GM12878 (cell line): ENCODE results near the gene TANC1. TPM values are rescaled to one million over a fixed set of nuclear protein-coding genes. Genes with fewer than 3 reads are reported as not detected.

ENCODE experiments used
- ATAC-seq: fragments of 200-7000 bp; cut with Tn5 transposase; 3 replicates; pipeline ENCODE4 v1.9.1; 2020; ENCODE audit warnings: mild to moderate bottlenecking, moderate library complexity
- BruUV-seq: library from RNA; stranded (reverse); fragments of 400-500 nt; replicated peaks from 2 replicates; lab custom pipeline; 2021; lab: Mats Ljungman, UMichigan
- CTCF ChIA-PET: fragments of 300-600 bp; sonication (Branson Sonifier 250); formaldehyde crosslinking; extraction: SDS; loops from one replicate; lab custom pipeline; 2021; ENCODE audit warnings: inconsistent platforms; lab: Yijun Ruan, JAX
- POLR2A ChIA-PET: fragments of 350-600 bp; formaldehyde crosslinking; extraction: SDS; loops from one replicate; lab custom pipeline; 2021; ENCODE audit warnings: inconsistent platforms; lab: Charles Lee
- RAD21 ChIA-PET: fragments of 300-600 bp; sonication (Branson Sonifier 250); formaldehyde crosslinking; loops from one replicate; lab custom pipeline; 2023; ENCODE audit warnings: antibody characterized with exemption; ENCODE audit not compliant: unreplicated experiment; lab: Charles Lee
- SMC1A ChIA-PET: fragments of 300-600 bp; sonication (Branson Sonifier 250); formaldehyde crosslinking; loops from one replicate; lab custom pipeline; 2023; ENCODE audit not compliant: unreplicated experiment, uncharacterized antibody; lab: Charles Lee
- DNase-seq: peaks from one replicate; pipeline ENCODE4 v3.0.0-alpha.2; 2011; ENCODE audit warnings: low read depth, low spot score
- FAIRE-seq: peaks from 3 replicates; lab custom pipeline; 2011; peaks lifted over from hg19 to GRCh38; lab: Jason Lieb, UNC
- H2AFZ ChIP-seq: 2 replicates; pipeline ENCODE4 v1.6.0; 2011; ENCODE audit warnings: low read depth, low read length, control low read depth; ENCODE audit not compliant: control insufficient read depth
- H3K27ac ChIP-seq: 2 replicates; pipeline ENCODE4 v1.5.1; 2011; ENCODE audit warnings: control low read depth; ENCODE audit not compliant: control insufficient read depth, insufficient read depth
- H3K27me3 ChIP-seq, 2 experiments: replicated peaks in 1 of 2; 2 replicates each; pipeline versions ENCODE4 v1.6.0 to v1.6.1; 2011; ENCODE audit warnings: low read length in 1 of 2; ENCODE audit not compliant: control insufficient read depth in 2 of 2, insufficient read depth in 2 of 2
- H3K36me3 ChIP-seq, 2 experiments: 2 replicates each; pipeline ENCODE4 v1.5.1; 2011; ENCODE audit warnings: low read length in 1 of 2; ENCODE audit not compliant: control insufficient read depth in 2 of 2, insufficient read depth in 2 of 2
- H3K4me1 ChIP-seq: 2 replicates; pipeline ENCODE4 v1.6.1; 2011; ENCODE audit warnings: mild to moderate bottlenecking, low read length, moderate library complexity, mixed read lengths; ENCODE audit not compliant: control insufficient read depth, insufficient read depth
- H3K4me2 ChIP-seq: 2 replicates; pipeline ENCODE4 v1.6.0; 2011; ENCODE audit warnings: control low read depth; ENCODE audit not compliant: control insufficient read depth, insufficient read depth
- H3K4me3 ChIP-seq: fragments of 200-600 bp; sonication (generic); 2 replicates; pipeline ENCODE4 v1.5.1; 2016
- H3K79me2 ChIP-seq: 2 replicates; pipeline ENCODE4 v1.6.0; 2011; ENCODE audit warnings: low read length; ENCODE audit not compliant: control insufficient read depth, insufficient read depth
- H3K9ac ChIP-seq: 2 replicates; pipeline ENCODE4 v1.8.0; 2011; ENCODE audit warnings: low read length, control low read depth, mixed read lengths; ENCODE audit not compliant: control insufficient read depth, insufficient read depth
- H3K9me3 ChIP-seq: replicated peaks from 3 replicates; pipeline ENCODE4 v1.5.1; 2011; ENCODE audit warnings: mild to moderate bottlenecking, low read length; ENCODE audit not compliant: control insufficient read depth, insufficient read depth
- H4K20me1 ChIP-seq: 2 replicates; pipeline ENCODE4 v1.6.0; 2011; ENCODE audit not compliant: control insufficient read depth, insufficient read depth
- BMI1 ChIP-seq: fragments of 450-650 bp; IDR thresholded peaks from 2 replicates; pipeline ENCODE4 v1.6.1; 2016; ENCODE audit warnings: mild to moderate bottlenecking, moderate library complexity, borderline replicate concordance
- CHD2 ChIP-seq: IDR thresholded peaks from 2 replicates; pipeline ENCODE4 v1.6.1; 2011; ENCODE audit warnings: low read depth, low read length, improper control_type of control experiment, borderline replicate concordance
- EZH2 ChIP-seq: IDR thresholded peaks from 2 replicates; pipeline ENCODE4 v1.6.1; 2012; ENCODE audit warnings: low read depth, mild to moderate bottlenecking, control low read depth, inconsistent platforms, low read length, borderline replicate concordance; ENCODE audit not compliant: control insufficient read depth
- FOS ChIP-seq: IDR thresholded peaks from 3 replicates; pipeline ENCODE4 v1.6.1; 2011; ENCODE audit warnings: borderline replicate concordance; ENCODE audit not compliant: insufficient read length; ENCODE audit errors: extremely low read depth
- HCFC1 ChIP-seq: fragments of 150-350 bp; IDR thresholded peaks from 2 replicates; pipeline ENCODE4 v1.6.1; 2014; ENCODE audit warnings: low read length
- NBN ChIP-seq: fragments of 450-650 bp; IDR thresholded peaks from 2 replicates; pipeline ENCODE4 v1.6.1; 2016
- RB1 ChIP-seq: fragments of 450-650 bp; formaldehyde crosslinking; IDR thresholded peaks from 2 replicates; pipeline ENCODE4 v1.6.1; 2017; ENCODE audit warnings: mild to moderate bottlenecking, borderline replicate concordance
- SMARCA5 ChIP-seq: fragments of 450-650 bp; IDR thresholded peaks from 2 replicates; pipeline ENCODE4 v1.6.1; 2017; ENCODE audit warnings: mild to moderate bottlenecking
- SUPT20H ChIP-seq: IDR thresholded peaks from 2 replicates; pipeline ENCODE4 v1.6.1; 2011; ENCODE audit warnings: low read depth, mild to moderate bottlenecking, low read length, moderate library complexity, borderline replicate concordance; ENCODE audit not compliant: control insufficient read depth
- SUZ12 ChIP-seq: fragments of 200-600 bp; sonication (generic); IDR thresholded peaks from one replicate; pipeline ENCODE4 v1.6.1; 2018; ENCODE audit warnings: antibody characterized with exemption, mild to moderate bottlenecking; ENCODE audit not compliant: unreplicated experiment
- TAF1 ChIP-seq: IDR thresholded peaks from 2 replicates; pipeline ENCODE4 v1.6.1; 2011; ENCODE audit warnings: mild to moderate bottlenecking, low read depth, low read length, borderline replicate concordance
- TCF7 ChIP-seq: IDR thresholded peaks from 2 replicates; pipeline ENCODE4 v1.6.1; 2014; ENCODE audit warnings: antibody characterized with exemption, borderline replicate concordance
- ZSCAN29 ChIP-seq: fragments of 450-650 bp; IDR thresholded peaks from 2 replicates; pipeline ENCODE4 v1.6.1; 2017; ENCODE audit warnings: mild to moderate bottlenecking, moderate library complexity
- WGBS: methylation state at CpG from one replicate; pipeline ENCODE4 v1.1.6; 2016; ENCODE audit warnings: low lambda C conversion rate; ENCODE audit not compliant: insufficient replicate concordance, insufficient coverage; ENCODE audit errors: missing lambda C conversion rate; 5-methylcytosine and 5-hydroxymethylcytosine counted together
- in situ Hi-C: fragments of 300-500 bp; cut with MboI; formaldehyde crosslinking; loops from 9 replicates; pipeline ENCODE4 v1.14.3; 2018; ENCODE audit warnings: mixed read lengths
- intact Hi-C: fragments of 100-400 bp; cut with micrococcal nuclease; formaldehyde crosslinking; loops from one replicate; pipeline ENCODE4 v1.14.2; 2022; ENCODE audit not compliant: unreplicated experiment
- polyA plus RNA-seq, 11 experiments: library from polyadenylated mRNA; depleted of rRNA in 4 of 11; unstranded in 6 of 11; stranded (reverse) in 5 of 11; fragments of >200 nt; fragmentation: Nextera tagmentation in 4 of 11; fragmentation: Illumina TruSeq in 1 of 11; extraction: Ambion mirVana in 4 of 11; extraction: Trizol in 1 of 11; gene quantifications; 1 replicate in 1 of 11; 2 replicates in 10 of 11; pipeline versions ENCODE4 v1.2.1 to v1.2.3, GENCODE V29; 2011 to 2016; ENCODE audit warnings: inconsistent platforms in 2 of 11, missing spikeins in 2 of 11, low read depth in 1 of 11
- total RNA-seq, 4 experiments: library from RNA; depleted of rRNA in 3 of 4; stranded (reverse); fragments of >200 nt in 3 of 4; fragmentation: Illumina TruSeq in 1 of 4; extraction: Trizol in 1 of 4; gene quantifications; 2 replicates each; pipeline versions ENCODE4 v1.2.1 to v1.2.3, GENCODE V29; 2013 to 2021
- TF ChIP-seq, protein P1 (sequence below): fragments of 450-650 bp; formaldehyde crosslinking; IDR thresholded peaks from 2 replicates; pipeline ENCODE4 v1.4.0; 2022; ENCODE audit warnings: mild to moderate bottlenecking, moderate library complexity
- TF ChIP-seq, protein P2 (sequence below): IDR thresholded peaks from 2 replicates; pipeline ENCODE4 v1.6.1; 2012; ENCODE audit warnings: low read depth, low read length, improper control_type of control experiment
- TF ChIP-seq, protein P3 (sequence below): IDR thresholded peaks from 2 replicates; pipeline ENCODE4 v1.6.1; 2011; ENCODE audit warnings: low read depth, mild to moderate bottlenecking, low read length, moderate library complexity, borderline replicate concordance; ENCODE audit errors: extremely low read depth
- TF ChIP-seq, protein P4 (sequence below): fragments of 450-650 bp; IDR thresholded peaks from 2 replicates; pipeline ENCODE4 v1.6.1; 2017; ENCODE audit warnings: mild to moderate bottlenecking

TANC1 gene
- total and polyA plus RNA-seq, 10 of the 15 experiments (the other 5 are each of a cell fraction or from before 2014, with no cell fraction given): 0.05 to 5.0 (median 0.34) TPM

DNA sequence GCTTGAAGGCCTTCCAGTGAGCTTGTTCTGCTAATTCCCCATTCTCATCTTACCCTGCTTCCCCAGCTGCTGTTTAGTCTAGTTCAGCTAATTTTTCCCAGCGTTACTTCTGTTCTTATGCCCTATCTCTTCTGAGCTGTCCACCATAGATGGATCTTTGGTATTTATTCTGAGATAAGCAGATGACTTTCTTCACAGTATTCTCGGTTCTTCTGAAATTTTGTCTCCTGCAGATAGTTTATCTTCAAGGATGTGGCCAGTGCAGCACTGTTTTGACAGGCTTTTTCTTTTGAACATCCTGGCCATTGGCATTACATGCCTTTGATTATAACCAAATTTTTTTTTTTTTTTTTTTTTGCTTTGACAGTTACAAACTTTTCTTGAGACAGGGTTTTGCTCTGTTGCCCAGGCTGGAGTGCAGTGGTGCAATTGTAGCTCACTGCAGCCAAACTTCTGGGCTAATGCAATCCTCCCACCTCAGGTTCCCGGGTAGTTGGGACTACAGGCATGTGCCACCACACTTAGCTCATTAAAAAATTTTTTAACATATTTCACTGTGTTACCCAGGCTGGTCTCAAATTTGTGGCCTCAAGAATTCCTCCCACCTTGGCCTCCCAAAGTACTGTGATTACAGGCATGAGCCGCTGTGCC is 183.8 kb downstream of the TANC1 start (continued):
- TF ChIP-seq, protein P1, sequence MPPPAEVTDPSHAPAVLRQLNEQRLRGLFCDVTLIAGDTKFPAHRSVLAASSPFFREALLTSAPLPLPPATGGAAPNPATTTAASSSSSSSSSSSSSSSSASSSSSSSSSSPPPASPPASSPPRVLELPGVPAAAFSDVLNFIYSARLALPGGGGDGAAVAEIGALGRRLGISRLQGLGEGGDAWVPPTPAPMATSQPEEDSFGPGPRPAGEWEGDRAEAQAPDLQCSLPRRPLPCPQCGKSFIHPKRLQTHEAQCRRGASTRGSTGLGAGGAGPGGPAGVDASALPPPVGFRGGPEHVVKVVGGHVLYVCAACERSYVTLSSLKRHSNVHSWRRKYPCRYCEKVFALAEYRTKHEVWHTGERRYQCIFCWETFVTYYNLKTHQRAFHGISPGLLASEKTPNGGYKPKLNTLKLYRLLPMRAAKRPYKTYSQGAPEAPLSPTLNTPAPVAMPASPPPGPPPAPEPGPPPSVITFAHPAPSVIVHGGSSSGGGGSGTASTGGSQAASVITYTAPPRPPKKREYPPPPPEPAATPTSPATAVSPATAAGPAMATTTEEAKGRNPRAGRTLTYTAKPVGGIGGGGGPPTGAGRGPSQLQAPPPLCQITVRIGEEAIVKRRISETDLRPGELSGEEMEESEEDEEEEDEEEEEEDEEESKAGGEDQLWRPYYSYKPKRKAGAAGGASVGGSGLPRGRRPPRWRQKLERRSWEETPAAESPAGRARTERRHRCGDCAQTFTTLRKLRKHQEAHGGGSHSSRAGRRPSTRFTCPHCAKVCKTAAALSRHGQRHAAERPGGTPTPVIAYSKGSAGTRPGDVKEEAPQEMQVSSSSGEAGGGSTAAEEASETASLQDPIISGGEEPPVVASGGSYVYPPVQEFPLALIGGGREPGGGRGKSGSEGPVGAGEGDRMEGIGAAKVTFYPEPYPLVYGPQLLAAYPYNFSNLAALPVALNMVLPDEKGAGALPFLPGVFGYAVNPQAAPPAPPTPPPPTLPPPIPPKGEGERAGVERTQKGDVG (CRISPR knock-in tag): no peak
- TF ChIP-seq TCF7: no peak
- TF ChIP-seq NBN: no peak
- TF ChIP-seq, protein P2, sequence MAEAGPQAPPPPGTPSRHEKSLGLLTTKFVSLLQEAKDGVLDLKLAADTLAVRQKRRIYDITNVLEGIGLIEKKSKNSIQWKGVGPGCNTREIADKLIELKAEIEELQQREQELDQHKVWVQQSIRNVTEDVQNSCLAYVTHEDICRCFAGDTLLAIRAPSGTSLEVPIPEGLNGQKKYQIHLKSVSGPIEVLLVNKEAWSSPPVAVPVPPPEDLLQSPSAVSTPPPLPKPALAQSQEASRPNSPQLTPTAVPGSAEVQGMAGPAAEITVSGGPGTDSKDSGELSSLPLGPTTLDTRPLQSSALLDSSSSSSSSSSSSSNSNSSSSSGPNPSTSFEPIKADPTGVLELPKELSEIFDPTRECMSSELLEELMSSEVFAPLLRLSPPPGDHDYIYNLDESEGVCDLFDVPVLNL: no peak
- TF ChIP-seq RB1: no peak

DNA sequence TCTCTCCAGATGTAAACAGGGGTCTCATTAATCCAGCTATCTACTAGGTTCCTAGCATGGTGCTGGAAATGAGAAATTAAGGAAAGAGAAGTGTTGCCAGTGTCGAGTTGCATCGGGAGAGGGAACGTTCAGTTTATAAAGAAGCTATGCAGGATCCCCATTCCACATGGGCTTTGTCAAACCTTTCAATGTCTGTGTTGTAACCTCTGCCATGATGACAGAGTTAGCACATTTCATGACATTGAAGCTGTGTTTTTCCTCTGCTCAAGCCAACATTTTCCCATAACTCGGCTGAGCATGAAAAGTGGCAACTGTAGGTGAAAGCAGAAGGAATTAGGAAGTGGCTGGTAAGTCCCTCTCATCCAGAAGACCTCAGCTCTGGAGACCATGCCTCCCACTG is 184.6 kb downstream of the TANC1 start:
- 0 out of 2 replicates have a peak, but pooled peaks cover 6% of the 10 kb centered on the region for H3K4me1 ChIP-seq
- no peaks in the 10 kb centered on the region for H3K9me3 ChIP-seq
- intact Hi-C loops (no loop called here), in situ Hi-C loops (no loop called here)
- no peak overlapping the region for H3K9ac ChIP-seq
- 83% methylated on average over 4 of the region's 4 CpGs for WGBS
- no peaks in the 10 kb centered on the region for H3K27me3 ChIP-seq
- BruUV-seq: no TSS peak
- no peak overlapping the region for H3K4me2 ChIP-seq
- no peaks in the 10 kb centered on the region for H3K36me3 ChIP-seq
- H3K79me2 ChIP-seq: no peaks in the 10 kb centered on the region
- ATAC-seq (no peak), DNase-seq (no peak), FAIRE-seq (no peak)
- ChIA-PET RAD21 (no interaction called here), CTCF (no interaction called here), SMC1A (interaction anchor here (1.4 kb wide), 1 partner anchor 15 kb away, joined by 4 read pairs; no protein-coding TSS in a partner anchor), POLR2A (no interaction called here)
- no peak overlapping the region for H2AFZ ChIP-seq
- no peak overlapping the region for H3K27ac ChIP-seq
- no peak overlapping the region for H3K4me3 ChIP-seq
- H4K20me1 ChIP-seq: no peaks in the 10 kb centered on the region
- TF ChIP-seq BMI1 (no peak), HCFC1 (no peak), TAF1 (no peak), SUPT20H (no peak), ZSCAN29 (no peak), EZH2 (no peak), FOS (no peak), SUZ12 (no peak), SMARCA5 (no peak), CHD2 (no peak)
- TF ChIP-seq, protein P3, sequence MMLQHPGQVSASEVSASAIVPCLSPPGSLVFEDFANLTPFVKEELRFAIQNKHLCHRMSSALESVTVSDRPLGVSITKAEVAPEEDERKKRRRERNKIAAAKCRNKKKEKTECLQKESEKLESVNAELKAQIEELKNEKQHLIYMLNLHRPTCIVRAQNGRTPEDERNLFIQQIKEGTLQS: no peak
- TF ChIP-seq, protein P4, sequence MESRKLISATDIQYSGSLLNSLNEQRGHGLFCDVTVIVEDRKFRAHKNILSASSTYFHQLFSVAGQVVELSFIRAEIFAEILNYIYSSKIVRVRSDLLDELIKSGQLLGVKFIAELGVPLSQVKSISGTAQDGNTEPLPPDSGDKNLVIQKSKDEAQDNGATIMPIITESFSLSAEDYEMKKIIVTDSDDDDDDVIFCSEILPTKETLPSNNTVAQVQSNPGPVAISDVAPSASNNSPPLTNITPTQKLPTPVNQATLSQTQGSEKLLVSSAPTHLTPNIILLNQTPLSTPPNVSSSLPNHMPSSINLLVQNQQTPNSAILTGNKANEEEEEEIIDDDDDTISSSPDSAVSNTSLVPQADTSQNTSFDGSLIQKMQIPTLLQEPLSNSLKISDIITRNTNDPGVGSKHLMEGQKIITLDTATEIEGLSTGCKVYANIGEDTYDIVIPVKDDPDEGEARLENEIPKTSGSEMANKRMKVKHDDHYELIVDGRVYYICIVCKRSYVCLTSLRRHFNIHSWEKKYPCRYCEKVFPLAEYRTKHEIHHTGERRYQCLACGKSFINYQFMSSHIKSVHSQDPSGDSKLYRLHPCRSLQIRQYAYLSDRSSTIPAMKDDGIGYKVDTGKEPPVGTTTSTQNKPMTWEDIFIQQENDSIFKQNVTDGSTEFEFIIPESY: no peak
